ENCODE results near the gene ADAM17. TPM values are rescaled to one million over a fixed set of nuclear protein-coding genes. Genes with fewer than 3 reads are reported as not detected.

ADAM17 gene
- total RNA-seq, 1 donor from 2014 or later: 48.8 TPM

GRCh38 chr2:9527995-9528787 lies 27.4 kb downstream of the ADAM17 start:
- DNase-seq (ENCODE audit: low spot score in 2 of 2, unreplicated experiment in 2 of 2): no peak
- H3K36me3 Mint-ChIP-seq: peaks cover 36% of the 10 kb centered on the region
- no peaks in the 10 kb centered on the region for H3K9me3 Mint-ChIP-seq
- no peak for TF ChIP-seq CTCF (IDR thresholded peaks at IDR 0.05; ENCODE audit: unreplicated experiment)
- H3K27ac Mint-ChIP-seq: no peak overlapping the region
- no peaks in the 10 kb centered on the region for H3K4me1 Mint-ChIP-seq
- H3K4me3 Mint-ChIP-seq: no peak overlapping the region
- H3K27me3 Mint-ChIP-seq (ENCODE audit: low read depth): no peaks in the 10 kb centered on the region

GRCh38 chr2:9525266-9525665 lies 30.4 kb downstream of the ADAM17 start:
- no peak for TF ChIP-seq CTCF (IDR thresholded peaks at IDR 0.05; ENCODE audit: unreplicated experiment)
- Mint-ChIP-seq H3K4me1 (no peaks in the 10 kb centered on the region), H3K27me3 (ENCODE audit: low read depth) (no peaks in the 10 kb centered on the region), H3K9me3 (no peaks in the 10 kb centered on the region), H3K27ac (no peak overlapping the region), H3K4me3 (no peak overlapping the region), H3K36me3 (peaks cover 44% of the 10 kb centered on the region)
- no peak for DNase-seq (ENCODE audit: low spot score in 2 of 2, unreplicated experiment in 2 of 2)

GRCh38 chr2:9524291-9524690 lies 31.3 kb downstream of the ADAM17 start:
- no peaks in the 10 kb centered on the region for H3K4me1 Mint-ChIP-seq
- H3K36me3 Mint-ChIP-seq: peaks cover 46% of the 10 kb centered on the region
- no peak overlapping the region for H3K4me3 Mint-ChIP-seq
- no peak overlapping the region for H3K27ac Mint-ChIP-seq
- DNase-seq (ENCODE audit: low spot score in 2 of 2, unreplicated experiment in 2 of 2): no peak
- no peaks in the 10 kb centered on the region for H3K27me3 Mint-ChIP-seq (ENCODE audit: low read depth)
- no peak for TF ChIP-seq CTCF (IDR thresholded peaks at IDR 0.05; ENCODE audit: unreplicated experiment)
- no peaks in the 10 kb centered on the region for H3K9me3 Mint-ChIP-seq

GRCh38 chr2:9519250-9519649 lies 36.4 kb downstream of the ADAM17 start:
- H3K27ac Mint-ChIP-seq: no peak overlapping the region
- no peaks in the 10 kb centered on the region for H3K9me3 Mint-ChIP-seq
- H3K4me3 Mint-ChIP-seq: no peak overlapping the region
- peaks cover 39% of the 10 kb centered on the region for H3K36me3 Mint-ChIP-seq
- no peak for TF ChIP-seq CTCF (IDR thresholded peaks at IDR 0.05; ENCODE audit: unreplicated experiment)
- H3K4me1 Mint-ChIP-seq: no peaks in the 10 kb centered on the region
- no peak for DNase-seq (ENCODE audit: low spot score in 2 of 2, unreplicated experiment in 2 of 2)
- no peaks in the 10 kb centered on the region for H3K27me3 Mint-ChIP-seq (ENCODE audit: low read depth)

- Mint-ChIP-seq H3K4me1 (no peaks in the 10 kb centered on the region), H3K4me3 (no peak overlapping the region), H3K27me3 (ENCODE audit: low read depth) (no peaks in the 10 kb centered on the region), H3K27ac (no peak overlapping the region), H3K36me3 (peaks cover 40% of the 10 kb centered on the region), H3K9me3 (no peaks in the 10 kb centered on the region)
- TF ChIP-seq CTCF (IDR thresholded peaks at IDR 0.05; ENCODE audit: unreplicated experiment): no peak
- DNase-seq (ENCODE audit: low spot score in 2 of 2, unreplicated experiment in 2 of 2): no peak
These were observed 36.9 kb downstream of the ADAM17 start for GRCh38 chr2:9518780-9519179.

Measured in mesothelial cell of epicardium (in vitro differentiated cells).